HepG2 (cell line): Measurements from ENCODE around the gene TM2D3. TPM values are rescaled to one million over a fixed set of nuclear protein-coding genes. Genes with fewer than 3 reads are reported as not detected.

ENCODE experiments used
- CBX2 ChIP-seq, 2 experiments: fragments of 200-600 bp in 1 of 2; sonication (generic); formaldehyde crosslinking in 1 of 2; IDR thresholded peaks; 2 replicates each; pipeline versions ENCODE4 v1.7.0 to v1.8.1; 2018 to 2022; ENCODE audit warnings: low read depth in 2 of 2, low read length in 1 of 2, mild to moderate bottlenecking in 1 of 2, missing genetic modification reagents in 1 of 2
- ELK4 ChIP-seq: sonication (generic); formaldehyde crosslinking; IDR thresholded peaks from 2 replicates; pipeline ENCODE4 v1.9.0; 2021; ENCODE audit warnings: missing genetic modification reagents, borderline replicate concordance
- GRHL1 ChIP-seq: sonication (generic); formaldehyde crosslinking; conservative IDR thresholded peaks from 2 replicates; pipeline ENCODE4 v1.8.0; 2022; ENCODE audit warnings: missing genetic modification reagents
- HOXA5 ChIP-seq: sonication (generic); formaldehyde crosslinking; IDR thresholded peaks from 2 replicates; pipeline ENCODE4 v1.4.0; 2020; ENCODE audit warnings: missing genetic modification reagents
- MAFK ChIP-seq, 2 experiments: IDR thresholded peaks in 1 of 2; conservative IDR thresholded peaks in 1 of 2; 2 replicates each; pipeline ENCODE4 v1.6.1; 2011; ENCODE audit warnings: improper control_type of control experiment in 2 of 2, low read length in 2 of 2
- MAZ ChIP-seq, 2 experiments: sonication (generic) in 1 of 2; formaldehyde crosslinking in 1 of 2; IDR thresholded peaks; 2 replicates each; pipeline versions ENCODE4 v1.5.0 to v1.6.1; 2012 to 2020; ENCODE audit warnings: low read depth in 2 of 2, mild to moderate bottlenecking in 2 of 2, borderline replicate concordance in 1 of 2, improper control_type of control experiment in 1 of 2, low read length in 1 of 2, missing genetic modification reagents in 1 of 2, moderate library complexity in 1 of 2
- RARG ChIP-seq: sonication (generic); formaldehyde crosslinking; IDR thresholded peaks from 2 replicates; pipeline ENCODE4 v1.4.0; 2020; ENCODE audit warnings: low read depth, mild to moderate bottlenecking, missing genetic modification reagents
- REXO4 ChIP-seq: sonication (generic); formaldehyde crosslinking; IDR thresholded peaks from 2 replicates; pipeline ENCODE4 v1.8.0; 2022; ENCODE audit warnings: missing genetic modification reagents, mild to moderate bottlenecking, borderline replicate concordance
- TFE3 ChIP-seq: IDR thresholded peaks from 2 replicates; pipeline ENCODE4 v1.6.1; 2016
- ZKSCAN1 ChIP-seq: fragments of 150-350 bp; IDR thresholded peaks from 2 replicates; pipeline ENCODE4 v1.6.1; 2014; ENCODE audit warnings: low read length
- ZNF224 ChIP-seq: sonication (generic); formaldehyde crosslinking; IDR thresholded peaks from 2 replicates; pipeline ENCODE4 v1.5.0; 2020; ENCODE audit warnings: mild to moderate bottlenecking, missing genetic modification reagents
- ZNF234 ChIP-seq: sonication (generic); formaldehyde crosslinking; conservative IDR thresholded peaks from 2 replicates; pipeline ENCODE4 v1.5.1; 2020; ENCODE audit warnings: mild to moderate bottlenecking, missing genetic modification reagents
- ZNF280D ChIP-seq: sonication (generic); formaldehyde crosslinking; IDR thresholded peaks from 2 replicates; pipeline ENCODE4 v1.5.1; 2020; ENCODE audit warnings: mild to moderate bottlenecking, missing genetic modification reagents
- ZNF503 ChIP-seq: sonication (generic); formaldehyde crosslinking; IDR thresholded peaks from 2 replicates; pipeline ENCODE4 v1.4.0; 2020; ENCODE audit warnings: missing genetic modification reagents
- ZNF556 ChIP-seq: sonication (generic); formaldehyde crosslinking; IDR thresholded peaks from 2 replicates; pipeline ENCODE4 v1.4.0; 2020; ENCODE audit warnings: mild to moderate bottlenecking, missing genetic modification reagents, borderline replicate concordance
- ZNF709 ChIP-seq: sonication (generic); formaldehyde crosslinking; IDR thresholded peaks from 2 replicates; pipeline ENCODE4 v1.5.0; 2020; ENCODE audit warnings: mild to moderate bottlenecking, missing genetic modification reagents
- polyA plus RNA-seq, 8 experiments: library from polyadenylated mRNA; depleted of rRNA in 3 of 8; stranded (reverse) in 7 of 8; unstranded in 1 of 8; fragments of >200 nt; fragmentation: Illumina TruSeq in 4 of 8; extraction: Trizol in 4 of 8; gene quantifications; 2 replicates each; pipeline versions ENCODE4 v1.2.1 to v1.2.3, GENCODE V29; 2011 to 2016; ENCODE audit warnings: low read depth in 4 of 8, missing spikeins in 1 of 8, mixed read lengths in 1 of 8; ENCODE audit not compliant: insufficient read depth in 1 of 8
- total RNA-seq, 5 experiments: library from RNA; depleted of rRNA; stranded (reverse); fragments of >200 nt; fragmentation: Illumina TruSeq; extraction: Trizol; gene quantifications; 2 replicates each; pipeline ENCODE4 v1.2.3, GENCODE V29; 2016; ENCODE audit warnings: low read depth in 1 of 5

TM2D3 gene
- total and polyA plus RNA-seq, 2 of the 13 experiments (the other 11 are each of a cell fraction or from before 2014, with no cell fraction given): 31.1 to 72.7 TPM

- TF ChIP-seq MAFK (conservative IDR thresholded peaks at IDR 0.05 in 1 of 2, IDR thresholded peaks at IDR 0.05 in 1 of 2; ENCODE audit: low read length in 2 of 2): no peak
- TF ChIP-seq CBX2 (IDR thresholded peaks at IDR 0.05; ENCODE audit: low read depth, low read length): no peak
- TF ChIP-seq CBX2 (CRISPR knock-in tag; IDR thresholded peaks at IDR 0.05; ENCODE audit: low read depth): no peak; the same call in 1 of the 2 replicates
- no peak for TF ChIP-seq ZNF556
- no peak for TF ChIP-seq ZNF709 (CRISPR knock-in tag)
- TF ChIP-seq ELK4 (CRISPR knock-in tag): no peak
- no peak for TF ChIP-seq REXO4 (CRISPR knock-in tag)
- TF ChIP-seq RARG: no peak
- TF ChIP-seq ZNF224 (CRISPR knock-in tag): peak; percentile 54; the same call in 1 of the 2 replicates
- TF ChIP-seq ZNF234: no peak
- TF ChIP-seq ZKSCAN1: no peak
- no peak for TF ChIP-seq MAZ (IDR thresholded peaks at IDR 0.05; ENCODE audit: borderline replicate concordance, low read depth, low read length)
- no peak for TF ChIP-seq MAZ (CRISPR knock-in tag; IDR thresholded peaks at IDR 0.05; ENCODE audit: low read depth)
- no peak for TF ChIP-seq GRHL1 (CRISPR knock-in tag)
- TF ChIP-seq TFE3 (CRISPR knock-in tag): peak; percentile 71
- TF ChIP-seq ZNF503 (CRISPR knock-in tag): no peak
- TF ChIP-seq ZNF280D (CRISPR knock-in tag): no peak
- no peak for TF ChIP-seq HOXA5 (CRISPR knock-in tag)
Measured at GRCh38 chr15:101613130-101614000, 38.8 kb downstream of the TM2D3 start (continued).
